T-cell (primary cell): ENCODE data around the gene USH2A. TPM values are rescaled to one million over a fixed set of nuclear protein-coding genes. Genes with fewer than 3 reads are reported as not detected.

ENCODE experiments used
- ATAC-seq, 4 experiments: fragments of 200-7000 bp in 3 of 4; fragments of 150-1000 bp in 1 of 4; cut with Tn5 transposase; replicated peaks in 1 of 4; 1 replicate in 3 of 4; 2 replicates in 1 of 4; pipeline ENCODE4 v1.10.0; 2021; ENCODE audit warnings: moderate library complexity in 3 of 4, mild to moderate bottlenecking in 2 of 4, moderate number of reproducible peaks in 1 of 4
- CTCF ChIA-PET, 2 donors: fragments of 300-600 bp; sonication (Branson Sonifier 250); formaldehyde crosslinking; loops; one replicate each; lab custom pipeline; 2022; ENCODE audit warnings: antibody characterized with exemption in 2 of 2; lab: Charles Lee
- POLR2A ChIA-PET, 2 donors: fragments of 300-600 bp; sonication (Branson Sonifier 250); formaldehyde crosslinking; loops; one replicate each; lab custom pipeline; 2022; ENCODE audit warnings: antibody characterized with exemption in 2 of 2; lab: Charles Lee
- DNase-seq, 35 experiments: peaks; one replicate each; pipeline versions ENCODE4 v3.0.0 to v3.0.0-alpha.2; 2013 to 2023
- H3K27ac ChIP-seq: one replicate; pipeline ENCODE4 v1.5.1; 2013; ENCODE audit warnings: low read length
- H3K27me3 ChIP-seq, 2 experiments: replicated peaks in 1 of 2; 1 replicate in 1 of 2; 2 replicates in 1 of 2; pipeline versions ENCODE4 v1.6.1 to v1.7.0; 2013; ENCODE audit warnings: low read length in 1 of 2, mixed read lengths in 1 of 2; ENCODE audit not compliant: control insufficient read depth in 2 of 2, insufficient read depth in 2 of 2; ENCODE audit errors: extremely low read depth in 1 of 2
- H3K36me3 ChIP-seq, 2 donors: 1 replicate in 1 of 2; 2 replicates in 1 of 2; pipeline versions ENCODE4 v1.6.1 to v1.7.0; 2013; ENCODE audit warnings: low read length in 1 of 2; ENCODE audit not compliant: control insufficient read depth in 2 of 2, insufficient read depth in 1 of 2; ENCODE audit errors: extremely low read depth in 1 of 2
- H3K4me1 ChIP-seq, 2 experiments: 1 replicate in 1 of 2; 2 replicates in 1 of 2; pipeline versions ENCODE4 v1.6.1 to v1.7.0; 2013; ENCODE audit warnings: low read length in 2 of 2, mixed read lengths in 1 of 2; ENCODE audit not compliant: insufficient read depth in 2 of 2, control insufficient read depth in 1 of 2; ENCODE audit errors: extremely low read depth in 1 of 2
- H3K4me3 ChIP-seq, 2 donors: 1 replicate in 1 of 2; 2 replicates in 1 of 2; pipeline versions ENCODE4 v1.5.1 to v1.7.0; 2013; ENCODE audit warnings: mild to moderate bottlenecking in 2 of 2, low read length in 1 of 2, moderate library complexity in 1 of 2; ENCODE audit not compliant: control insufficient read depth in 1 of 2; ENCODE audit errors: extremely low read depth in 1 of 2
- H3K9me3 ChIP-seq: 2 replicates; pipeline ENCODE4 v1.7.0; 2013
- H3K27ac Mint-ChIP-seq, 2 donors: one replicate each; pipeline ENCODE4 v1.8.0; 2020 to 2021; ENCODE audit warnings: mild to moderate bottlenecking in 2 of 2, mixed read lengths in 2 of 2
- H3K27me3 Mint-ChIP-seq, 2 donors: one replicate each; pipeline ENCODE4 v1.8.0; 2021 to 2022; ENCODE audit warnings: mixed read lengths in 2 of 2
- H3K36me3 Mint-ChIP-seq: one replicate; pipeline ENCODE4 v1.8.0; 2021; ENCODE audit warnings: mixed read lengths
- H3K4me1 Mint-ChIP-seq, 3 donors: one replicate each; pipeline ENCODE4 v1.8.0; 2020 to 2022; ENCODE audit warnings: mixed read lengths in 3 of 3, mild to moderate bottlenecking in 1 of 3
- H3K4me3 Mint-ChIP-seq, 3 donors: one replicate each; pipeline ENCODE4 v1.8.0; 2020 to 2022; ENCODE audit warnings: mild to moderate bottlenecking in 3 of 3, mixed read lengths in 3 of 3, moderate library complexity in 3 of 3
- H3K9me3 Mint-ChIP-seq, 3 donors: one replicate each; pipeline ENCODE4 v1.8.0; 2020 to 2022; ENCODE audit warnings: mixed read lengths in 3 of 3
- WGBS: methylation state at CpG from one replicate; pipeline ENCODE4 v1.1.5; 2013; ENCODE audit warnings: missing lambda C conversion rate; ENCODE audit not compliant: insufficient coverage; 5-methylcytosine and 5-hydroxymethylcytosine counted together
- total RNA-seq, 35 experiments: library from RNA in 6 of 35; stranded (reverse) in 6 of 35; fragments of 120-200 nt in 1 of 35; gene quantifications; one replicate each; pipeline versions ENCODE4 v1.2.1 to v1.2.4 and lab custom pipeline; 2013 to 2026

USH2A gene
- total RNA-seq, 5 donors from 2014 or later (not counting 1 experiment from before 2014, with no cell fraction given), result not detected

DNA sequence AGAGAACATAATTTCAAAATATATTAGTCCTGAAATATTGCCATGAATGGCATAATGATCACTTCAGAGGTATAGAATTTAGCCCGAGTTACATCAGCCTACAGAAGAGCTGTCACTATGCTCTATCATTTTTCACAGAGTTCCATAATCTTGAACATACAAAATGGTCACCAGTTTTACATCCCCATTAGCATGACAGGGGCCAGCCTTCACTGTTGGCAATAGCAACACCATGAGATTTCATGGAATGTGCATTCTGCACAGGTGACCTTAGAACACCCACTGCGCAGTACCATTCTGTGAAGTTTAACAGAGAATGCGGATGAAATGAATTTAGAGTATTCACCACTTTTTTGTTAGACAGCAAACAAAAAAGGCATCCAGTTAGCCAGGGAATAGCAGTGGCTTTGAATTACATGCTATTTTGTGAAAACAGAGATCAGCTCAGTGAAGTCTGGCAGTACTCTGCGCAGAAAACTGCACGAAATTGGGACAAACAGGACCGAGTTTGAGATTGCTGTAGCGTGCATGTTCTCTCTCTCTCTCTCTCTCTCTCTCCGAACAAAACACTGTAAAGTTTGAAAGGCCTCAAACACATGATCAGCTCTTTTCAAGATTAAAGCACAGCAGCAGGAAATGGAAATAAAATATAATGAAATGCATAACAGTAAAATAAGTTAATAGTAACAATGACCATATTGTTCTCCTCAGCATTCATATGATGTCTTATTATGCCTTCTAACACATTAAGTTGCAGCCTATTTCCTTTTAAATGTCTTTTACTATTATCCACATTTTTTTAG lies 349.3 kb downstream of the USH2A start:
- ATAC-seq (no peak), DNase-seq (no peak)
- 82% methylated on average over 5 of the region's 8 CpGs for WGBS
- Histone ChIP-seq H3K4me1 (no peaks in the 10 kb centered on the region), H3K9me3 (no peaks in the 10 kb centered on the region), H3K27ac (no peak overlapping the region), H3K4me3 (no peak overlapping the region), H3K36me3 (no peaks in the 10 kb centered on the region), H3K27me3 (no peaks in the 10 kb centered on the region)
- Mint-ChIP-seq H3K4me1 (no peaks in the 10 kb centered on the region), H3K27ac (no peak overlapping the region), H3K36me3 (no peaks in the 10 kb centered on the region), H3K4me3 (no peak overlapping the region), H3K9me3 (peaks cover 0 to 11% (median 8%) of the 10 kb centered on the region in 3 donors), H3K27me3 (no peaks in the 10 kb centered on the region)
- POLR2A ChIA-PET, result no interaction called here
- CTCF ChIA-PET, result interaction anchor here in 1 of 2 donors (1.0 kb wide), 1 partner anchor 15 kb away, joined by 3 read pairs; no protein-coding TSS in a partner anchor

- DNase-seq, result no peak
- ATAC-seq, result no peak
- no peaks in the 10 kb centered on the region for H3K9me3 ChIP-seq
- no peak overlapping the region for H3K4me3 Mint-ChIP-seq
- no peaks in the 10 kb centered on the region for H3K27me3 Mint-ChIP-seq
- no peaks in the 10 kb centered on the region for H3K27me3 ChIP-seq
- H3K4me1 ChIP-seq, result no peaks in the 10 kb centered on the region
- no peak overlapping the region for H3K27ac Mint-ChIP-seq
- H3K36me3 ChIP-seq, result no peaks in the 10 kb centered on the region
- peaks cover 7 to 17% (median 11%) of the 10 kb centered on the region in 3 donors for H3K9me3 Mint-ChIP-seq
- H3K27ac ChIP-seq, result no peak overlapping the region
- no peaks in the 10 kb centered on the region for H3K4me1 Mint-ChIP-seq
- H3K4me3 ChIP-seq, result no peak overlapping the region
- no CpG with 5 or more reads among the region's 3 CpGs for WGBS
- POLR2A ChIA-PET, result no interaction called here
- no peaks in the 10 kb centered on the region for H3K36me3 Mint-ChIP-seq
- CTCF ChIA-PET, result no interaction called here
These were observed 352.0 kb downstream of the USH2A start for GRCh38 chr1:216071262-216071661.

- Mint-ChIP-seq H3K27me3 (no peaks in the 10 kb centered on the region), H3K27ac (no peak overlapping the region), H3K4me1 (no peaks in the 10 kb centered on the region), H3K36me3 (no peaks in the 10 kb centered on the region), H3K4me3 (no peak overlapping the region), H3K9me3 (peaks cover 4 to 24% (median 7%) of the 10 kb centered on the region in 3 donors)
- ATAC-seq (no peak), DNase-seq (no peak)
- no peaks in the 10 kb centered on the region for H3K27me3 ChIP-seq
- no peak overlapping the region for H3K4me3 ChIP-seq
- H3K27ac ChIP-seq, result no peak overlapping the region
- H3K36me3 ChIP-seq, result no peaks in the 10 kb centered on the region
- CTCF ChIA-PET, result no interaction called here
- no peaks in the 10 kb centered on the region for H3K9me3 ChIP-seq
- H3K4me1 ChIP-seq, result no peaks in the 10 kb centered on the region
- POLR2A ChIA-PET, result no interaction called here
These were observed 358.6 kb downstream of the USH2A start for GRCh38 chr1:216064643-216065042.

- ATAC-seq (no peak), DNase-seq (no peak)
- H3K27me3 ChIP-seq, result no peaks in the 10 kb centered on the region
- Mint-ChIP-seq H3K36me3 (no peaks in the 10 kb centered on the region), H3K4me1 (no peaks in the 10 kb centered on the region), H3K9me3 (peaks cover under 1 to 13% (median 4%) of the 10 kb centered on the region in 3 donors), H3K4me3 (no peak overlapping the region), H3K27me3 (no peaks in the 10 kb centered on the region), H3K27ac (no peak overlapping the region)
- no peak overlapping the region for H3K27ac ChIP-seq
- POLR2A ChIA-PET, result no interaction called here
- 80% methylated on average over 2 of the region's 4 CpGs for WGBS
- no peak overlapping the region for H3K4me3 ChIP-seq
- no peaks in the 10 kb centered on the region for H3K9me3 ChIP-seq
- CTCF ChIA-PET, result no interaction called here
- H3K4me1 ChIP-seq, result no peaks in the 10 kb centered on the region
- H3K36me3 ChIP-seq, result no peaks in the 10 kb centered on the region
These were observed 365.3 kb downstream of the USH2A start for GRCh38 chr1:216057947-216058346.

GRCh38 chr1:216057063-216057462 lies 366.2 kb downstream of the USH2A start:
- CTCF ChIA-PET, result no interaction called here
- Histone ChIP-seq H3K4me3 (no peak overlapping the region), H3K36me3 (no peaks in the 10 kb centered on the region), H3K27me3 (no peaks in the 10 kb centered on the region), H3K4me1 (no peaks in the 10 kb centered on the region), H3K9me3 (no peaks in the 10 kb centered on the region), H3K27ac (no peak overlapping the region)
- POLR2A ChIA-PET, result no interaction called here
- H3K4me3 Mint-ChIP-seq, result no peak overlapping the region
- ATAC-seq (no peak), DNase-seq (no peak)
- no peaks in the 10 kb centered on the region for H3K4me1 Mint-ChIP-seq
- WGBS, result no CpG with 5 or more reads among the region's 1 CpG
- H3K9me3 Mint-ChIP-seq, result peaks cover 2 to 16% (median 4%) of the 10 kb centered on the region in 3 donors
- H3K27ac Mint-ChIP-seq, result no peak overlapping the region
- H3K27me3 Mint-ChIP-seq, result no peaks in the 10 kb centered on the region
- H3K36me3 Mint-ChIP-seq, result no peaks in the 10 kb centered on the region

- Mint-ChIP-seq H3K4me3 (no peak overlapping the region), H3K9me3 (peaks cover 5 to 21% (median 8%) of the 10 kb centered on the region in 3 donors), H3K27me3 (no peaks in the 10 kb centered on the region), H3K27ac (no peak overlapping the region), H3K36me3 (no peaks in the 10 kb centered on the region), H3K4me1 (no peaks in the 10 kb centered on the region)
- no CpG with 5 or more reads among the region's 1 CpG for WGBS
- ChIA-PET CTCF (no interaction called here), POLR2A (no interaction called here)
- ATAC-seq (no peak), DNase-seq (no peak)
- H3K27ac ChIP-seq, result no peak overlapping the region
- H3K36me3 ChIP-seq, result no peaks in the 10 kb centered on the region
- H3K9me3 ChIP-seq, result no peaks in the 10 kb centered on the region
- H3K4me3 ChIP-seq, result no peak overlapping the region
- no peaks in the 10 kb centered on the region for H3K27me3 ChIP-seq
- no peaks in the 10 kb centered on the region for H3K4me1 ChIP-seq
These were observed 368.2 kb downstream of the USH2A start for GRCh38 chr1:216055004-216055403.
